Neural progenitor cell (in vitro differentiated cells): ENCODE measurements around the gene FUCA2. TPM values are rescaled to one million over a fixed set of nuclear protein-coding genes. Genes with fewer than 3 reads are reported as not detected.
A peak's percentile ranks its signal among the peaks of the same experiment; 100 is the strongest.

Experiments
- DNase-seq: peaks from one replicate; pipeline ENCODE4 v3.0.0-alpha.2; 2016; ENCODE audit warnings: low spot score
- H2AFZ ChIP-seq: fragments of 200-600 bp; sonication (generic); replicated peaks from 2 replicates; pipeline ENCODE4 v1.6.1; 2016; ENCODE audit warnings: antibody characterized with exemption
- H3F3A ChIP-seq: fragments of 200-600 bp; sonication (generic); 2 replicates; pipeline ENCODE4 v1.6.1; 2016; ENCODE audit warnings: antibody characterized with exemption, low read depth
- H3K27ac ChIP-seq: fragments of 200-600 bp; sonication (generic); 2 replicates; pipeline ENCODE4 v1.5.1; 2016; ENCODE audit warnings: mild to moderate bottlenecking
- H3K27me3 ChIP-seq: fragments of 200-600 bp; sonication (generic); 2 replicates; pipeline ENCODE4 v1.6.1; 2016; ENCODE audit warnings: mild to moderate bottlenecking, moderate library complexity
- H3K36me3 ChIP-seq: fragments of 200-600 bp; sonication (generic); 2 replicates; pipeline ENCODE4 v1.5.1; 2016
- H3K4me1 ChIP-seq: fragments of 200-600 bp; sonication (generic); 2 replicates; pipeline ENCODE4 v1.6.1; 2016; ENCODE audit warnings: mixed run types
- H3K4me2 ChIP-seq: fragments of 200-600 bp; sonication (generic); 2 replicates; pipeline ENCODE4 v1.6.1; 2016
- H3K4me3 ChIP-seq: fragments of 200-600 bp; sonication (generic); 2 replicates; pipeline ENCODE4 v1.5.1; 2016
- H3K79me2 ChIP-seq: fragments of 200-600 bp; sonication (generic); 2 replicates; pipeline ENCODE4 v1.6.1; 2016; ENCODE audit warnings: low read depth
- H3K9ac ChIP-seq: fragments of 200-600 bp; sonication (generic); 2 replicates; pipeline ENCODE4 v1.6.1; 2016
- H3K9me3 ChIP-seq: fragments of 200-600 bp; sonication (generic); 2 replicates; pipeline ENCODE4 v1.5.1; 2016; ENCODE audit warnings: low read depth
- H4K20me1 ChIP-seq: fragments of 200-600 bp; sonication (generic); 2 replicates; pipeline ENCODE4 v1.6.1; 2016; ENCODE audit warnings: low read depth
- H3K27ac Mint-ChIP-seq: 3 replicates; pipeline ENCODE4 v1.8.0; 2021; ENCODE audit warnings: mixed read lengths
- H3K27me3 Mint-ChIP-seq: 2 replicates; pipeline ENCODE4 v1.8.0; 2022; ENCODE audit warnings: low read depth, mild to moderate bottlenecking, inconsistent platforms, moderate library complexity, mixed read lengths; ENCODE audit not compliant: insufficient read depth
- H3K36me3 Mint-ChIP-seq: 3 replicates; pipeline ENCODE4 v1.8.0; 2021; ENCODE audit warnings: mixed read lengths
- H3K4me1 Mint-ChIP-seq: 3 replicates; pipeline ENCODE4 v1.8.0; 2021; ENCODE audit warnings: mixed read lengths
- H3K4me3 Mint-ChIP-seq: 3 replicates; pipeline ENCODE4 v1.8.0; 2021; ENCODE audit warnings: mild to moderate bottlenecking, moderate library complexity, mixed read lengths
- H3K9me3 Mint-ChIP-seq: 3 replicates; pipeline ENCODE4 v1.8.0; 2020; ENCODE audit warnings: mixed read lengths
- CTCF ChIP-seq: fragments of 200-600 bp; sonication (generic); IDR thresholded peaks from 2 replicates; pipeline ENCODE4 v1.5.1; 2017; ENCODE audit warnings: antibody characterized with exemption, mild to moderate bottlenecking
- EZH2 ChIP-seq: fragments of 200-600 bp; sonication (generic); IDR thresholded peaks from 2 replicates; pipeline ENCODE4 v1.6.1; 2017; ENCODE audit warnings: antibody characterized with exemption, mild to moderate bottlenecking, moderate library complexity
- EZH2phosphoT487 ChIP-seq: fragments of 200-600 bp; sonication (generic); IDR thresholded peaks from 2 replicates; pipeline ENCODE4 v1.6.1; 2017; ENCODE audit warnings: antibody characterized with exemption
- total RNA-seq: library from RNA; depleted of rRNA; stranded (reverse); fragments of >200 nt; gene quantifications from 2 replicates; pipeline ENCODE4 v1.2.3, GENCODE V29; 2015; ENCODE audit warnings: low replicate concordance

Gene FUCA2
- total RNA-seq, 1 donor from 2014 or later: 37.4 TPM

GRCh38 chr6:143556529-143556928 is 45.0 kb upstream of the FUCA2 start:
- peaks cover 5% of the 10 kb centered on the region for H3K4me1 Mint-ChIP-seq
- H3K27ac ChIP-seq: no peak overlapping the region

GRCh38 chr6:143555582-143555981 is 44.1 kb upstream of the FUCA2 start:
- no peak overlapping the region for H3K4me2 ChIP-seq

More at GRCh38 chr6:143556529-143556928, 45.0 kb upstream of the FUCA2 start:
- no peaks in the 10 kb centered on the region for H3K27me3 ChIP-seq
- no peak overlapping the region for H3K9ac ChIP-seq
- DNase-seq: no peak
- no peaks in the 10 kb centered on the region for H3K9me3 ChIP-seq
- no peaks in the 10 kb centered on the region for H3K4me1 ChIP-seq
- Mint-ChIP-seq H3K4me3 (no peak overlapping the region), H3K27me3 (no peaks in the 10 kb centered on the region), H3K27ac (peak overlapping the region; percentile 4), H3K36me3 (peaks cover 4% of the 10 kb centered on the region), H3K9me3 (no peaks in the 10 kb centered on the region)
- H3K36me3 ChIP-seq: no peaks in the 10 kb centered on the region
- no peak overlapping the region for H3K4me3 ChIP-seq
- TF ChIP-seq CTCF (no peak), EZH2phosphoT487 (no peak), EZH2 (no peak)
- H4K20me1 ChIP-seq: no peaks in the 10 kb centered on the region
- no peaks in the 10 kb centered on the region for H3K79me2 ChIP-seq
- no peaks in the 10 kb centered on the region for H3F3A ChIP-seq
- H3K4me2 ChIP-seq: no peak overlapping the region
- H2AFZ ChIP-seq: no peak overlapping the region

GRCh38 chr6:143555071-143555492 is 43.6 kb upstream of the FUCA2 start:
- no peak overlapping the region for H3K27ac Mint-ChIP-seq
- no peak overlapping the region for H2AFZ ChIP-seq
- no peak for DNase-seq
- H3K4me3 ChIP-seq: no peak overlapping the region
- no peaks in the 10 kb centered on the region for H3K79me2 ChIP-seq
- no peaks in the 10 kb centered on the region for H3K9me3 ChIP-seq
- H3K36me3 Mint-ChIP-seq: peaks cover 4% of the 10 kb centered on the region
- H3K9me3 Mint-ChIP-seq: no peaks in the 10 kb centered on the region
- H3K27me3 ChIP-seq: no peaks in the 10 kb centered on the region
- H3K4me1 Mint-ChIP-seq: peaks cover 2% of the 10 kb centered on the region
- H3K4me3 Mint-ChIP-seq: no peak overlapping the region
- no peak overlapping the region for H3K4me2 ChIP-seq
- no peaks in the 10 kb centered on the region for H3K36me3 ChIP-seq
- H3K9ac ChIP-seq: no peak overlapping the region
- TF ChIP-seq CTCF (no peak), EZH2phosphoT487 (no peak), EZH2 (no peak)
- no peaks in the 10 kb centered on the region for H3K4me1 ChIP-seq
- H3F3A ChIP-seq: no peaks in the 10 kb centered on the region
- H3K27ac ChIP-seq: no peak overlapping the region
- no peaks in the 10 kb centered on the region for H3K27me3 Mint-ChIP-seq
- H4K20me1 ChIP-seq: no peaks in the 10 kb centered on the region

More at GRCh38 chr6:143555582-143555981, 44.1 kb upstream of the FUCA2 start:
- Histone ChIP-seq H3K4me3 (no peak overlapping the region), H2AFZ (no peak overlapping the region), H3K9me3 (no peaks in the 10 kb centered on the region), H4K20me1 (no peaks in the 10 kb centered on the region), H3F3A (no peaks in the 10 kb centered on the region), H3K4me1 (no peaks in the 10 kb centered on the region), H3K36me3 (no peaks in the 10 kb centered on the region), H3K27ac (no peak overlapping the region), H3K27me3 (no peaks in the 10 kb centered on the region), H3K9ac (no peak overlapping the region), H3K79me2 (no peaks in the 10 kb centered on the region)
- no peaks in the 10 kb centered on the region for H3K27me3 Mint-ChIP-seq
- no peak for TF ChIP-seq EZH2
- TF ChIP-seq EZH2phosphoT487: no peak
- no peak for TF ChIP-seq CTCF
- no peak overlapping the region for H3K27ac Mint-ChIP-seq
- no peak for DNase-seq
- H3K36me3 Mint-ChIP-seq: peaks cover 4% of the 10 kb centered on the region
- H3K9me3 Mint-ChIP-seq: no peaks in the 10 kb centered on the region
- peaks cover 4% of the 10 kb centered on the region for H3K4me1 Mint-ChIP-seq
- no peak overlapping the region for H3K4me3 Mint-ChIP-seq
